ENCODE results near the gene TYW1.
"Not testable (repeated sequence)": the region's sequence is repeated elsewhere in the genome, so short reads cannot be mapped to it uniquely, and the experiment has no call there.

DNA sequence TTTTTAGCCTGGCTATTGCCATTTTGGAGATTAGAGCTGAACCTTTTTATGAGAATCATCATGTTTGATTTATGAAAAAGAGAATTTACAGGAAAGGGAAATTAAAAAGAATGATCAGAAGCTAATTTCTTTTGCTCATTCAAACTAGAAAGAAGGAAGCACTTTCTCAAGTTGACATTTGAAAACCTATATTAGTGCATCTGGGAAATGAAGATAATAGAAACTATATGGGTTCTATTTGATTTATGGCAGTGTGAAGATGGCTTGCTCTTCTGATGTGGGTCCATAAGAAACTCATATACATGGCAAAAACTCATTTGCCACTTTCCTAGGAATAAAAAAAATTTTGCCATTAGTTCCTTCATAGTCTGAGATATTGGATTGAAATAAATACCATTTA is 152.5 kb downstream of the TYW1 start:
- TF ChIP-seq, protein P1, sequence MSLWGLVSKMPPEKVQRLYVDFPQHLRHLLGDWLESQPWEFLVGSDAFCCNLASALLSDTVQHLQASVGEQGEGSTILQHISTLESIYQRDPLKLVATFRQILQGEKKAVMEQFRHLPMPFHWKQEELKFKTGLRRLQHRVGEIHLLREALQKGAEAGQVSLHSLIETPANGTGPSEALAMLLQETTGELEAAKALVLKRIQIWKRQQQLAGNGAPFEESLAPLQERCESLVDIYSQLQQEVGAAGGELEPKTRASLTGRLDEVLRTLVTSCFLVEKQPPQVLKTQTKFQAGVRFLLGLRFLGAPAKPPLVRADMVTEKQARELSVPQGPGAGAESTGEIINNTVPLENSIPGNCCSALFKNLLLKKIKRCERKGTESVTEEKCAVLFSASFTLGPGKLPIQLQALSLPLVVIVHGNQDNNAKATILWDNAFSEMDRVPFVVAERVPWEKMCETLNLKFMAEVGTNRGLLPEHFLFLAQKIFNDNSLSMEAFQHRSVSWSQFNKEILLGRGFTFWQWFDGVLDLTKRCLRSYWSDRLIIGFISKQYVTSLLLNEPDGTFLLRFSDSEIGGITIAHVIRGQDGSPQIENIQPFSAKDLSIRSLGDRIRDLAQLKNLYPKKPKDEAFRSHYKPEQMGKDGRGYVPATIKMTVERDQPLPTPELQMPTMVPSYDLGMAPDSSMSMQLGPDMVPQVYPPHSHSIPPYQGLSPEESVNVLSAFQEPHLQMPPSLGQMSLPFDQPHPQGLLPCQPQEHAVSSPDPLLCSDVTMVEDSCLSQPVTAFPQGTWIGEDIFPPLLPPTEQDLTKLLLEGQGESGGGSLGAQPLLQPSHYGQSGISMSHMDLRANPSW (CRISPR knock-in tag; conservative IDR thresholded peaks at IDR 0.05; ENCODE audit: low read depth), result not testable (repeated sequence)
- TF ChIP-seq, protein P2, sequence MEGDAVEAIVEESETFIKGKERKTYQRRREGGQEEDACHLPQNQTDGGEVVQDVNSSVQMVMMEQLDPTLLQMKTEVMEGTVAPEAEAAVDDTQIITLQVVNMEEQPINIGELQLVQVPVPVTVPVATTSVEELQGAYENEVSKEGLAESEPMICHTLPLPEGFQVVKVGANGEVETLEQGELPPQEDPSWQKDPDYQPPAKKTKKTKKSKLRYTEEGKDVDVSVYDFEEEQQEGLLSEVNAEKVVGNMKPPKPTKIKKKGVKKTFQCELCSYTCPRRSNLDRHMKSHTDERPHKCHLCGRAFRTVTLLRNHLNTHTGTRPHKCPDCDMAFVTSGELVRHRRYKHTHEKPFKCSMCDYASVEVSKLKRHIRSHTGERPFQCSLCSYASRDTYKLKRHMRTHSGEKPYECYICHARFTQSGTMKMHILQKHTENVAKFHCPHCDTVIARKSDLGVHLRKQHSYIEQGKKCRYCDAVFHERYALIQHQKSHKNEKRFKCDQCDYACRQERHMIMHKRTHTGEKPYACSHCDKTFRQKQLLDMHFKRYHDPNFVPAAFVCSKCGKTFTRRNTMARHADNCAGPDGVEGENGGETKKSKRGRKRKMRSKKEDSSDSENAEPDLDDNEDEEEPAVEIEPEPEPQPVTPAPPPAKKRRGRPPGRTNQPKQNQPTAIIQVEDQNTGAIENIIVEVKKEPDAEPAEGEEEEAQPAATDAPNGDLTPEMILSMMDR (IDR thresholded peaks at IDR 0.05), result not testable (repeated sequence)
- TF ChIP-seq NFATC4 (CRISPR knock-in tag; IDR thresholded peaks at IDR 0.05), result not testable (repeated sequence)
